RWPE2 (cell line): ENCODE measurements around the gene FOXL1.

Source experiments
- ATAC-seq: fragments of 200-7000 bp; cut with Tn5 transposase; 3 replicates; pipeline ENCODE4 v1.9.1; 2021; ENCODE audit warnings: low read depth
- DNase-seq: peaks from one replicate; pipeline ENCODE4 v3.0.0-alpha.2; 2020; ENCODE audit warnings: low spot score
- H3K27ac ChIP-seq: fragments of 450-650 bp; 2 replicates; pipeline ENCODE4 v1.5.1; 2017; ENCODE audit warnings: mild to moderate bottlenecking; ENCODE audit not compliant: poor library complexity, severe bottlenecking
- H3K27me3 ChIP-seq: fragments of 250-450 bp; sonication (Bioruptor Pico); 2 replicates; pipeline ENCODE4 v1.5.1; 2021; ENCODE audit warnings: mild to moderate bottlenecking, moderate library complexity; ENCODE audit not compliant: insufficient read depth, poor library complexity, severe bottlenecking
- H3K36me3 ChIP-seq: fragments of 250-450 bp; sonication (Bioruptor Pico); 2 replicates; pipeline ENCODE4 v1.5.1; 2020; ENCODE audit warnings: low read depth, mild to moderate bottlenecking, moderate library complexity
- H3K4me1 ChIP-seq: fragments of 250-450 bp; sonication (Bioruptor Pico); 2 replicates; pipeline ENCODE4 v1.5.1; 2021; ENCODE audit warnings: mild to moderate bottlenecking, moderate library complexity; ENCODE audit not compliant: insufficient read depth, poor library complexity, severe bottlenecking
- H3K4me3 ChIP-seq: fragments of 250-450 bp; sonication (Bioruptor Pico); 2 replicates; pipeline ENCODE4 v1.5.1; 2021; ENCODE audit warnings: mild to moderate bottlenecking, moderate library complexity; ENCODE audit not compliant: severe bottlenecking
- H3K9me3 ChIP-seq: fragments of 250-450 bp; sonication (Bioruptor Pico); 2 replicates; pipeline ENCODE4 v1.5.1; 2021; ENCODE audit warnings: mild to moderate bottlenecking, moderate library complexity; ENCODE audit not compliant: severe bottlenecking
- CTCF ChIP-seq: fragments of 450-650 bp; IDR thresholded peaks from one replicate; pipeline ENCODE4 v1.5.1; 2017; ENCODE audit warnings: mild to moderate bottlenecking, moderate library complexity; ENCODE audit not compliant: poor library complexity, severe bottlenecking

The FOXL1 gene

GRCh38 chr16:86621966-86622365 is 43.6 kb downstream of the FOXL1 start:
- no peak for DNase-seq
- Histone ChIP-seq H3K4me1 (peaks cover 8% of the 10 kb centered on the region), H3K9me3 (no peaks in the 10 kb centered on the region), H3K36me3 (no peaks in the 10 kb centered on the region), H3K4me3 (no peak overlapping the region), H3K27me3 (no peaks in the 10 kb centered on the region), H3K27ac (no peak overlapping the region)
- no peak for TF ChIP-seq CTCF
- ATAC-seq, result no peak

GRCh38 chr16:86622700-86623615 is 44.6 kb downstream of the FOXL1 start:
- Histone ChIP-seq H3K9me3 (no peaks in the 10 kb centered on the region), H3K27me3 (no peaks in the 10 kb centered on the region), H3K4me3 (no peak overlapping the region), H3K4me1 (peaks cover 8% of the 10 kb centered on the region), H3K27ac (no peak overlapping the region), H3K36me3 (no peaks in the 10 kb centered on the region)
- ATAC-seq (no peak), DNase-seq (no peak)
- TF ChIP-seq CTCF, result no peak

- Histone ChIP-seq H3K27me3 (no peaks in the 10 kb centered on the region), H3K27ac (no peak overlapping the region), H3K36me3 (no peaks in the 10 kb centered on the region), H3K4me1 (peaks cover 8% of the 10 kb centered on the region), H3K9me3 (no peaks in the 10 kb centered on the region), H3K4me3 (no peak overlapping the region)
- DNase-seq (no peak), ATAC-seq (peak; percentile 49; the same call in 2 of the 3 replicates)
- TF ChIP-seq CTCF, result no peak
Measured at GRCh38 chr16:86625029-86625428, 46.7 kb downstream of the FOXL1 start.

GRCh38 chr16:86625821-86626220 is 47.5 kb downstream of the FOXL1 start:
- H3K9me3 ChIP-seq, result no peaks in the 10 kb centered on the region
- H3K4me1 ChIP-seq, result peaks cover 8% of the 10 kb centered on the region
- DNase-seq, result no peak
- H3K4me3 ChIP-seq, result no peak overlapping the region
- no peaks in the 10 kb centered on the region for H3K27me3 ChIP-seq
- ATAC-seq, result no peak
- TF ChIP-seq CTCF, result no peak
- no peaks in the 10 kb centered on the region for H3K36me3 ChIP-seq
- no peak overlapping the region for H3K27ac ChIP-seq

- TF ChIP-seq CTCF, result no peak
- Histone ChIP-seq H3K36me3 (no peaks in the 10 kb centered on the region), H3K27ac (no peak overlapping the region), H3K4me1 (peaks cover 9% of the 10 kb centered on the region), H3K4me3 (no peak overlapping the region), H3K9me3 (no peaks in the 10 kb centered on the region), H3K27me3 (no peaks in the 10 kb centered on the region)
- ATAC-seq (no peak), DNase-seq (no peak)
Measured at GRCh38 chr16:86626284-86626683, 47.9 kb downstream of the FOXL1 start.
